Hepatocyte (in vitro differentiated cells): ENCODE results near the gene RHOH.

Source experiments
- CTCF ChIP-seq: fragments of 200-600 bp; sonication (generic); IDR thresholded peaks from 2 replicates; pipeline ENCODE4 v1.5.1; 2016; ENCODE audit warnings: antibody characterized with exemption, mild to moderate bottlenecking; ENCODE audit not compliant: poor library complexity
- EZH2phosphoT487 ChIP-seq: fragments of 200-600 bp; sonication (generic); IDR thresholded peaks from one replicate; pipeline ENCODE4 v1.6.1; 2018; ENCODE audit warnings: antibody characterized with exemption, mild to moderate bottlenecking, low read depth, moderate library complexity; ENCODE audit not compliant: unreplicated experiment, severe bottlenecking

GRCh38 chr4:40152637-40153036 lies 44.2 kb upstream of the RHOH start:
- TF ChIP-seq EZH2phosphoT487 (no peak), CTCF (no peak)
